DOHH2 (cell line): ENCODE data around the gene VRK2.

Experiments used
- CTCF ChIP-seq: fragments of 200-600 bp; sonication (generic); IDR thresholded peaks from one replicate; pipeline ENCODE4 v1.5.1; 2014; ENCODE audit warnings: antibody characterized with exemption, mild to moderate bottlenecking, low read depth, low read length; ENCODE audit not compliant: poor library complexity, severe bottlenecking
- EZH2phosphoT487 ChIP-seq: fragments of 200-600 bp; sonication (generic); IDR thresholded peaks from 2 replicates; pipeline ENCODE4 v1.6.1; 2017; ENCODE audit warnings: borderline replicate concordance, mild to moderate bottlenecking, antibody characterized with exemption, low read length, moderate library complexity, mixed read lengths

- TF ChIP-seq CTCF, result no peak
- no peak for TF ChIP-seq EZH2phosphoT487
These were observed 17.5 kb downstream of the VRK2 start for GRCh38 chr2:58064086-58064485.
